ENCODE data around the gene GRIN3B.

The GRIN3B gene

GRCh38 chr19:964761-965694 lies 35.2 kb upstream of the GRIN3B start:
- no peak for DNase-seq (ENCODE audit: low read depth)

GRCh38 chr19:966485-967088 lies 33.6 kb upstream of the GRIN3B start:
- DNase-seq (ENCODE audit: low read depth): no peak

GRCh38 chr19:970695-971094 lies 29.5 kb upstream of the GRIN3B start:
- DNase-seq (ENCODE audit: low read depth): no peak

DNA sequence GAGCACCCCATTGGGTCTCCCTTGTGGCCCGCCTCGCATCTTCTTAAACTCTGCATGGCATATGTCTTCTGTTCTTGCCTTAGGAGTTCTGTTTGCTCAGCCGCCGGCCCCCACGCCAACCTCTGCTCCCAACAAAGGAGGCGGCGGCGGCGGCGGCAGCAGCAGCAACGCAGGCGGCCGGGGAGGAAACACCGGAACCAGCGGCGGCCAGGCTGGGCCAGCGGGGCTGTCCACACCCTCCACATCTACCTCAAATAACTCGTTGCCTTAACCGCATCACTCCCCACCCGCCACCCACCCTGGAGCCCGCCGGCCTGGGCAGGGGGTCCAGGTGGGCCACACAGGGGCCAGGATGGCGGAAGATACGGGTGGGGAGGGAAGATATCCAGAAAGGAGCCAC lies 28.4 kb upstream of the GRIN3B start:
- DNase-seq (ENCODE audit: low read depth): no peak

- no peak for DNase-seq (ENCODE audit: low read depth)
Observed at GRCh38 chr19:972281-972680, 27.9 kb upstream of the GRIN3B start.

DNA sequence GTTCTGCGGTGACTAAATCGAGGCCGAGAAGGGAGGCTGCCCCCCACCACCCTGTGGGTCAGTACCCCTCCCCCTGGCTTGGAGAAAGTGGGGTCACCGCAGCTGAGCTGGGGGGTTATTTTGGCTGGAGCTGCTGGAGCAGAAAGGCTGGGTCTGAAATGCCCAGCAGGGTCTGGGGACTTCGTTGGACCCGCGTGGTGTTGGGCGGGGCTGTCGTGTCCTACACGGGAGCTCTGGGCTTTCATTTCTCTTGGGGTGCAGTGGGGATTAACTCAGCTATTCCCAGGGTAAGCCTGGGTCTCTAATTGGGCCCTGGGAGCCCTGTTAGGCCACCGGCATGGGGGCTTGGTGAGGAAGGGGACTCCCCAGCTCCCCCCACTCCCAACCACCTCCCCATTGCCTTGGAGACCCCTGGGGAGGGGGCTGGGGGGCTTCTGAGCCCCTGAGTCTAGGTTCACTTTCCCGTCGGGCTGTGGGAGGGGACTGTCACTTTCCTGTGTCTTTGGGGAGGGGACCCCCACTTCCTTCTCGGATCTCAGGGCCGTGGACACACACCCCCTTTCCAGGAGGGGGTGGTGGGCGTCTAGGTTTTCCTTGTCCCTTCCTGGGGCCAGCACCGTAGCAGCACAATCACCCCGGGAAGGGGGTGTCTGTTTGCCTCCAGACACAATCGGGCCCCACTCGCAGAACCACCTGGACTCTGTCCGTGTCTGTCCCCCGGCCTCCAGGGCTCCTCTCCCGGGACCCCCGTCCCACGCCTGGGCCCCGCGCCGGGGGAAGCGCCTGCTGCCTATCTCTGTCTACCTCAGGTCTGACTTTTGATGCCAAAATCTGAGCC lies 26.3 kb upstream of the GRIN3B start:
- no peak for DNase-seq (ENCODE audit: low read depth)

DNA sequence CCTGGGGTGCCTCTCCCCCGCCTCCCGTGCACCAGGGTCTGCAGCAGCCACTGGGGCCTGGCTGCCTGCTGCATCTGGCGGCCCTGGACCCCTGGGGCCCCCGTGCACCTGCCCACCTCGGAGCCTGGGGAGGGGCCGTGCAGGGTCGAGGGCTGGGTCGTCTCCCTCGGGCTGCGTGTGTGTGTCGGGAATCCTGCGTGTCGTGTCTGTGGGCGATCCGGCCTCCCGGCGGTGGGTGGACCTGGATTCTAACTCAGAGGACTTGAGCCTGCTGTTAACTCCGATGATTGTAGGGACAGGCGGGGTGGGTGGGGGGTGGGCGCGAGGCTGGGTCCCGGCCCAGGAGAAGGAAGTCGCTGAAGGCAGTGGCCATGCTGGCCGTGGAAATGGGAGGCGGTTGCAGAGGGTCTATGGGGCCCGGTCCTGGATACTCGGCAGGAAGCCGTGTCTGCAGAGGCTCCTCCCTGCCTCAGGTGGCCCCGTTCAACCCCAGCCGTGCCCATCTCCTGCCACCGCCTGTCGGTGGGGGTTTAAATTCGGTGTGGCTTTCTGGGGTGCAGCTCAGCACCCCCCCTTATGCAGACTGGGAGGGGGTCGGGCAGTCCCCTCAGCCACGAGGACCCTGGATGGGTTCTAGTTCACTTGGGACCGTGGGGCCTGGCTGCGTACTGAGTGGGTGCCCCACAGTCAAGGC lies 25.5 kb upstream of the GRIN3B start:
- DNase-seq (ENCODE audit: low read depth): no peak

DNA sequence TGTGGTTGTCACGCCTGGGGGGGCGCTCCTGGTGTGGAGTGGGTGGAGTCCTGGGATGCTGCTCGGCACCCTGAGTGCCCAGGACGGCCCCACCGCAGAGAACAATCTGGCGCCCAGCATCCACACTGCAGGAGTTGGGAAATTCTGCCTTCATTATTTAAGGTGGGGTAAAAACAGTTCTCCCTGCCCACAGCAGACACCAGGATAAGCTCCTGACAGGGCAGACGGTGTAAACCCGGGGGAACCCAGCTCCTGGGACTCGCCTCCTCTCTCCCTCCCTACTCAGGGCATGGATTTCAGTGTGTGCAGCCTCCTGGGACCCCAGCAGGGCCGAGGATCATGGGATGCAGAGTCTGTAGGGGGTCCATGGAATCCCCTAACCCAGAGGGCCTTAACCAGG lies 23.7 kb upstream of the GRIN3B start:
- no peak for DNase-seq (ENCODE audit: low read depth)

DNA sequence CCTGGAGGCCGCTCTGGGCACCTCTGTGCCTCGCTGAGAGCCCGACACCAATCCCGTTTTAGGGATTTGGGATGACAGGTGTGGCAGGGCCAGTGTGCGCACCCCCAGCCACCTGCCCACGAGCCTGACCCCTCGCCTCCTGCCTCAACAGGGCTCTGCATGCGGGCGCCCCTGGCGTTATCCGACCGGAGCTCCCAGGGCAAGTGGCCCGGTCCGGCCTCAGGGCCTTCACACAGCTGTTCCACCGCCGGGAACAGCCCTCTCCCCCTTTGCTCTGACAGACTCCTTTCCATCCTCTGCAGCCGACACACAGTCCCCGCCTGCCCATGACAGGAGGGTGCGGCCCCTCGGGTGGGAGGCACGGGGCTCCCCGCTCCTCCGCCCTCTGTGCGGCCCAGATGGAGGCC lies 23.2 kb upstream of the GRIN3B start:
- no peak for DNase-seq (ENCODE audit: low read depth)

DNA sequence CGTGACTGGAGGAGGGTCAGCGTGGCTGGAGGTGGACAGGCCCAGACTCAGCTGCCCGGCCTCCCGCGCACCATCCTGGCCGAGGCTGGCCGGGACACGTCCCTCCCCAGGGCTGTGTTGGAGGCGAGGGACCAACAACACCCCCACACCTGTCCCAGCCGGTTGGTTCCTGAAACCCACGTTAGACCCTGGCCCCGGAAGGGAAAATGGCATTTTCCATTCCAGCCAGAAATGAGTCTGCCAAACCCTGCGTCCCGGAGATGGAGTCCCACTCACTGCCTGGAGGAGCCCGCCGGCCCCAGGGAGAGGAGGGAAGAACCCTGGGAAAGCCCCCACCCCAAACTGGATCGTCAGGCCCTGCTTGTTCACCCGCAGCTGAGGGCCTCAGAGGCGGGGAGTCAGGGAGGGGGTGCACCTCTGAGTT lies 20.9 kb upstream of the GRIN3B start:
- DNase-seq (ENCODE audit: low read depth): no peak

- no peak for DNase-seq (ENCODE audit: low read depth)
Observed at GRCh38 chr19:980133-980998, 19.9 kb upstream of the GRIN3B start.

DNA sequence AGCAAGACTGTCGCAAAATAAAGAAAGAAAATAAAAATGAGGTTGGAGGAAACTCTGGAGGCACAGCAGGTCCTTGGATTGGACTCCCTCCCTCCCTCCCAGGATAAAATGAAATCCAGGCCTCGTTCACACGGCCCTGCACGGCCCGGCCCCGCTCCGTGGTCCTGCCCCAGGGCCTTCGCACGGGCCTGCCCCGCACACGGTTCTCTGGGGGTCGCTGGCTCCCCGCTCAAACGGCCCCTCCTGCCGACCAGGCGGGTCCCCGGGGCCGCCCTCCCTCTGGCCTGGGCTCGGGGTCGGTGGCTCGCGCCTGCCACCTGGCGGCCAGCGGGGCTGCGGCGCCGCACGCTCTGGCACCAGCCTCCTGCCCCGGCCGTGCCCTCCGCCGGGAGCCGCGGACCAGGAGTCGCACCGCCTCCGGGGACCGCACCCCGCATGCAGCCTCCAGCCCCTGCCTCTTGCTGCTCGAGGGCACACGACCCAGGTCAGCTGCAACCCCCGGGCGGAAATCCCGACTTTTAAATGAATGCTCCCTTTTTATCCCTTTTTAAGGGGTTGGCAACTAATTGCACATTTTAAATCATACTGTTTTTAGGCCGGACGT lies 17.6 kb upstream of the GRIN3B start:
- DNase-seq (ENCODE audit: low read depth): peak; percentile 63

- DNase-seq (ENCODE audit: low read depth): peak; percentile 84
Observed at GRCh38 chr19:984165-984967, 15.9 kb upstream of the GRIN3B start, which contains the start of gene WDR18. WDR18 (plus strand) TSS chr19:984345; CDS start chr19:984354, 9 bp downstream.

DNA sequence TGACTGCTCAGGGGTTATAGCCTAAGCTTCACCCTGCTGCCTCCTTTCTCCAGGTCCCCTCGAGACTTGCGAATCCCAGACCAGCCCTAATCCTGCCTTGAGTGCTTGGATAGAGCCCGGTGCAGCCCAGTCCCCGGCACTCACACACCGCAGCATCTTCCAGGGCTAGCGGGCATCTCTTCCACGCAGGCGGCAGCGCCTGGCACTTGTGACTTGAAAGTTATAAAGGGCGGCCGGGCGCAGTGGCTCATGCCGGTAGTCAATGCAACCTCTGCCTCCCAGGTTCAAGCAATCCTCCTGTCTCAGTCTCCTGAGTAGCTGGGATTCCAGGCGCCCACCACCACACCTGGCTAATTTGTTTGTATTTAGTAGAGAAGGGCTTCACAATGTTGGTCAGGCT lies 14.1 kb upstream of the GRIN3B start:
- DNase-seq (ENCODE audit: low read depth): no peak

DNA sequence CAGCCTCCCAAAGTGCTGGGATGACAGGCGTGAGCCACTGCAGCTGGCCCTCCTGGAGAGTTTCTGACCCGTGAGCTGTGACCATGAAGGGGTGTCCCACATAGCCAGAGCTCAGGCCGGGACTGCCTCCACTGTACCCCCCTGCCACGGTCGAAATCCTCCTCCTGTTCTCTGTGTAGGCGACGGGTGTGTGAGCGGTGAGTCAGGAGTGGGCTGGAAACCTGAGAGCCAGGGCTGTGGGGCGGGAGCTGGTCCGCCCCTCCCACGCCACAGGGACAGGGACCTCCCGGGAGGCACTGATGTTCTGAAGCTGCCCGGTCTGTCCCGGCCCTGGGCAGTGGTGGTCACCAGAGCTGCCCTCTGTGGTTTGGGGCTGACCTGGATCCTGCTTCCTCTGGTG lies 12.1 kb upstream of the GRIN3B start:
- no peak for DNase-seq (ENCODE audit: low read depth)

DNA sequence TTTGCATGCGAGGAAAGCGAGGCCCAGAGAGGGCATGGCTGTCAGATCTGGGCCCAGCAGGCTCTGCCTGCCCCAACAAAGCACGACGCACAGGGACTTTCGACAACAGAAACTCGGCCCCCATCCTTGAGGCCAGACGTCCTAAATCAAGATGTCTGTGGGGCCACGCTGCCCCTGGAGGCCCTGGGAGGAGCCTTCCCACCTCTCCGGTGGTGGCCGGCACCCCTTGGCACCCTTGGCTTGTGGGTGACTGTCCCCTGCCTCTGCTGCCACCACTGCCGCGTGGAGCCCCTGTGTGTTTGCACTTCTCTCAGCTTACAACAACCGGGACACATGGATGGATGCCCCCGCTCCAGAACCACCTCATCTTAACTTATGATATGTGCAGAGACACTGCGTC lies 11.7 kb upstream of the GRIN3B start:
- DNase-seq (ENCODE audit: low read depth): no peak

DNA sequence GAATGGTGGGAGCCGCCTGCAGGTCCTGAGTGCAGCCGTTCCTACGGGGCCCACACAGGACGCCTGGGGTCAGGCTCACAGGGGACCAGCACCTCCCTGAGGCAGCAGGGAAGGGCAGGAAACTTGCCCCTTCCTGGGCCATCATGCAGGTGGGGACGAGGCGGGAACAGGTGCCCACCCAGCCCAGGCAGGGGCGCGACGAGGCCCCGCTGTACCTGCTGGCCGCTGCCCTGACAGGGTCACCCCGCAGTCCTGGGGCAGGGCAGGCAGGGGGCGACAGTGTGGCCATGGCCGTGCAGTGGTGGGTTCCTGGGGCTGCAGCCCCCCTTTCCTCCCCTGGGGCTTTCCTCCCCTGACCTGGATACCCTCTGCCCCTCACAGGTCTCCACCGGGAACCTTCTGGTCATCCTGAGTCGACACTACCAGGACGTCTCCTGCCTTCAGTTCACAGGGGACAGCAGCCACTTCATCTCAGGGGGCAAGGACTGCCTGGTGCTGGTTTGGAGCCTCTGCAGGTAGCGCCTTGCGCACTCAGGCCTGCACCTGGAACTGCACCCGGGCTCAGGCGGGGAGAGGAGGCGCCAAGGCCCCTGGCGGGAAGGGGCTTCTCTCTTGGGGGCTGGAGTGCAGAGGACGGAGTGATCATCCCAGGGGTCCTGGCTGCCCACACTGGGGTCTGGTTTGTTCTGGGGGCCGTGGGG lies 10.7 kb upstream of the GRIN3B start:
- no peak for DNase-seq (ENCODE audit: low read depth)

DNA sequence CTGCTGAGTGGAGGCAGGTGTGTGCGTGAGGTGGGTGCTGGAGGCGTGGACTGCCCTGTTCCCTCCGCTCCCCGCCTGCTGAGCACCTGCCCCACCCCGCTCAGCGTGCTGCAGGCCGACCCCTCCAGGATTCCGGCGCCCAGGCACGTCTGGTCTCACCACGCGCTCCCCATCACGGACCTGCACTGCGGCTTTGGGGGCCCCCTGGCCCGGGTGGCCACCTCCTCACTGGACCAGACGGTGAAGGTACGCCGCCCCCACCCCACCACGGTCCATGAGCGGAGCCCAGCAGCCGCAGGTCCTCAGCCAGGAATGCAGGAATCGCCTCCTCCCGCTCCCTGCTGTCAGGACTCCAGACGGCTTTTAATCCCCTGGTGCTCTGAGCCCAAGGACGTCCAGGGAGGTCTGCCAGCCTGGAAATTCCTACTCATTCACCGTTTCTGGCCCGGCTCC lies 10.1 kb upstream of the GRIN3B start:
- no peak for DNase-seq (ENCODE audit: low read depth)

DNA sequence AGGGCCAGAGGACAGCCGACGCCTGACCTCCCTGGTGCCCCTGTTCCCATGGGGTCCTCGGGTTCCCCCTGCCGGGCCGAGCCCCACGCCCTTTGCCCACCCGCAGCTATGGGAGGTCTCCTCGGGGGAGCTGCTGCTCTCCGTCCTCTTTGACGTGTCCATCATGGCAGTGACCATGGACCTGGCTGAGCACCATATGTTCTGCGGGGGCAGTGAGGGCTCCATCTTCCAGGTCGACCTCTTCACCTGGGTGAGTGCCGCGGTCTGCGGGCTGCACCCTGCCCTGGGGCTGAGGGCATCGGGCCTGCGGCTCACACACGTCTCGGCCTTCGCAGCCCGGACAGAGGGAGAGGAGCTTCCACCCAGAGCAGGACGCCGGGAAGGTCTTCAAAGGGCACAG lies 9.5 kb upstream of the GRIN3B start:
- DNase-seq (ENCODE audit: low read depth): no peak
